ENCODE data around the gene ARHGEF11. TPM values are rescaled to one million over a fixed set of nuclear protein-coding genes. Genes with fewer than 3 reads are reported as not detected.

The ARHGEF11 gene
- total and polyA plus RNA-seq, 2 of the 4 experiments (the other 2 are of a cell fraction): 16.8 to 17.2 TPM

GRCh38 chr1:156900896-156901589 lies 144.5 kb downstream of the ARHGEF11 start:
- Histone ChIP-seq H3K18ac (ENCODE audit: low read depth, low read length) (no peak overlapping the region), H3K9me3 (ENCODE audit: control insufficient read depth, insufficient read depth, low read length) (no peaks in the 10 kb centered on the region), H3K79me1 (ENCODE audit: low read depth in 1 of 2, low read length in 2 of 2) (peaks cover 26 to 88% of the 10 kb centered on the region in 2 experiments), H2BK120ac (ENCODE audit: low read depth, low read length) (peak overlapping the region; percentile 32; the same call in 1 of the 2 replicates), H3K56ac (ENCODE audit: extremely low read depth, insufficient read depth, low read length) (no peak overlapping the region), H3K4me2 (ENCODE audit: low read depth, low read length) (no peak overlapping the region), H4K8ac (ENCODE audit: low read depth in 2 of 2, low read length in 2 of 2) (no peak overlapping the region), H3K14ac (replicated peaks; ENCODE audit: low read depth, low read length) (no peak overlapping the region), H4K91ac (ENCODE audit: insufficient read depth, low read depth, low read length) (no peak overlapping the region; the same call in 1 of the 2 replicates), H3K9me1 (ENCODE audit: insufficient read depth, low read length) (peaks cover 23% of the 10 kb centered on the region), H4K20me1 (ENCODE audit: insufficient read depth, low read length) (peaks cover 2% of the 10 kb centered on the region; the same call in 1 of the 2 replicates), H2BK15ac (ENCODE audit: low read depth, low read length) (0 out of 3 replicates have a peak overlapping the region, but pooled peaks have one; percentile 38), H4K5ac (ENCODE audit: low read depth, low read length) (no peak overlapping the region), H2BK20ac (ENCODE audit: low read depth, low read length) (no peak overlapping the region), H3K23ac (ENCODE audit: low read depth, low read length) (no peak overlapping the region), H2AFZ (replicated peaks; ENCODE audit: low read length, poor library complexity) (no peak overlapping the region), H3K9ac (ENCODE audit: low read depth, low read length) (no peak overlapping the region), H3K4me3 (ENCODE audit: insufficient read depth, low read depth, low read length) (no peak overlapping the region), H2AK5ac (ENCODE audit: low read depth, low read length) (peak overlapping the region; percentile 43; the same call in 1 of the 2 replicates), H3K4me1 (ENCODE audit: control insufficient read depth, insufficient read depth, low read length) (peaks cover 40% of the 10 kb centered on the region), H3K36me3 (ENCODE audit: control insufficient read depth, insufficient read depth, low read length) (peaks cover 3% of the 10 kb centered on the region; the same call in 1 of the 2 replicates), H2BK5ac (ENCODE audit: low read depth, low read length, poor library complexity, severe bottlenecking) (peak overlapping the region; percentile 12), H3K4ac (ENCODE audit: low read depth, low read length) (0 out of 2 replicates have a peak overlapping the region, but pooled peaks have one; percentile 5), H2AK9ac (replicated peaks; ENCODE audit: low read depth, low read length, poor library complexity) (no peak overlapping the region), H3K27me3 (ENCODE audit: control insufficient read depth, insufficient read depth, low read length) (no peaks in the 10 kb centered on the region), H3K27ac (ENCODE audit: insufficient read depth, low read length) (no peak overlapping the region)
- TF ChIP-seq RAD21 (IDR thresholded peaks at IDR 0.05; ENCODE audit: low read length) (no peak), RFX5 (IDR thresholded peaks at IDR 0.05; ENCODE audit: low read depth, low read length) (no peak)
- intact Hi-C loops (cut with micrococcal nuclease) (no loop called here), dilution Hi-C loops (cut with HindIII; ENCODE audit: low sequenced_read_pairs, unreplicated experiment) (no loop called here), in situ Hi-C loops (cut with MboI; ENCODE audit: low sequenced_read_pairs) (no loop called here)
- POLR2A ChIA-PET (ENCODE audit: unreplicated experiment): no interaction called here
- ATAC-seq (ENCODE audit: low read depth): no peak
- no peak for DNase-seq
- 80% methylated on average over 1 of the region's 6 CpGs; no CpG with 5 or more reads in 1 of the 2 experiments for WGBS, 2 experiments (ENCODE audit: extremely low coverage in 2 of 2, insufficient read length in 1 of 2)
- CTCF ChIA-PET: interaction anchor here (0.8 to 1.5 kb wide), 2 partner anchors 10 to 19 kb away, joined by 3 to 4 read pairs; no protein-coding TSS in a partner anchor
- BruUV-seq (replicated peaks): no TSS peak

All from IMR-90 (cell line).